ENCODE data around the gene MOB4. TPM values are rescaled to one million over a fixed set of nuclear protein-coding genes. Genes with fewer than 3 reads are reported as not detected.
"Not testable (repeated sequence)": the region's sequence is repeated elsewhere in the genome, so short reads cannot be mapped to it uniquely, and the experiment has no call there.

Gene MOB4
- 10 to 100 TPM; 47.0 to 58.3 (median 57.9) TPM for polyA plus RNA-seq (ENCODE audit: insufficient read length in 3 of 3)

DNA sequence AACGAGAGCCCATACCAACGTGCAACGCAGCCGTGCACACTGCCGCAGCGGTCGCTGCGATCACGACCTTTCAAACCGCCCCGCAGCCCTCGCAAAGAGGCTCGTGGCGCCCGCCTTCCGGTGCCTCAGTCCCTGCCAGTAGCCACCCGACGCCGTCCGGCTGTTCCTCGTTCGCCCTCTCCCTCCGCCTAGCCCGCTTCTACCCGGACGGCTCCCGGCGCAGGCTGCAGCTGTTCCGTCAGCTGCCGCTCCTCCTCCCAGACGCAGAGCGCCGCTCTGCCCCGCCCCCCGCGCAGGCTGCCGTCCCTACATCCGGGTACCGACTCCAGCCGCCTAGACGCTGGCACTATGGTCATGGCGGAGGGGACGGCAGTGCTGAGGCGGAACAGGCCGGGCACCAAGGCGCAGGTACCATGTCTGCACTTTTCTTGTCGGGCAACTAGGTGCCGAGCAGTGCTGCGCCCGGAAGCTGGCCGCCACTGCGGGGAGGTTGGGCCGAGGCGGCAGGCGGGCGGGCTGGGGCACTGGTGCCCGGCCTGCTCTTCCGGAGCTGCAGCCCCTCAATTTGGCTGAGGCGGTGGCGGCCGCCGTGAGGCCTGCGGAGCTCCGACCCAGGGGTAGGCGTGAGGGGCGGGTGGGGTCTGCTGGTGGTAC is at the start of gene MOB4:
TSS of gene MOB4 (plus strand) at position 328 of the 654 bp plus-strand sequence. CDS start at position 349, 21 bp downstream.
- DNase-seq (ENCODE audit: low read depth in 3 of 3, low spot score in 2 of 3), result peak; percentile 83 to 91 (median 87)

DNA sequence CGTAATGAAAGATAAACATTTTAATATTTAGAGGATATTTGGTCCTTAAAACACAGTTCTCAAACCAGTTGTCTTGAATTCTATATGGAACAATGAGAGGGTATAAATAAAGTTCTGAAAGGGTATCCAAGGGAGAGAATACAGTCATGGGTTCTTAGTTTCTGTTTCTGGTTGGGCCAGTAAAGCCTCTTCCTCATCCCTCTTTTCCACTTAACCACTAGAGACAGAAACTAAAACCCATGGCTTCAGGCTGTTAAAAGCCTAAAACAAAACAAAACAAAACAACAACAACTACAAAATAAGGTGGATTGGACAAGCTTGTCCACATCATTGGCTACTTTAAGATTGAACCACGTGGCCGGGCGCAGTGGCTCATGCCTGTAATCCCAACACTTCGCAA is 43.7 kb upstream of the MOB4 start:
- DNase-seq (ENCODE audit: low read depth in 3 of 3, low spot score in 2 of 3), result no peak

DNA sequence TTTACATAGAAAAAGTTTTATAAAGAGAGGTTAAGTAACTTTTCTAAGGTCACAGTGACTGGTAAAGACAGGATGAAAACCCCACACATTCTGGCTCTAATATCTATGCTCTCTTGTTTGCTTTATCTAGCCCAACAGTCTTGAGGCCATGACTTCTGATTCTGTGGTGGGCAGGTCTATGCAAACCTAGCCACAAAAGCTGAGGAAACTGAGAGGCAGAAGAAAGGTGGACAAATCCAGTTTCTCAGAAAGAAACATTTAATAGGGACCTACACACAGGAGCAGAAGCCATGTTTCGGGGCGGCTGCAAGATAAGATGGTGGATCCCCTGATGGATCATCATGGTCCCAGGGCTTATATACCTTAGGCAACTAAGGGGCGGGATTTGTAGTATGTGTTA is 38.1 kb upstream of the MOB4 start:
- DNase-seq (ENCODE audit: low read depth in 3 of 3, low spot score in 2 of 3), result no peak

- no peak for DNase-seq (ENCODE audit: low read depth in 3 of 3, low spot score in 2 of 3)
Observed at GRCh38 chr2:197480165-197481036, 35.5 kb upstream of the MOB4 start.

- DNase-seq (ENCODE audit: low read depth in 3 of 3, low spot score in 2 of 3), result not testable (repeated sequence)
Observed at GRCh38 chr2:197484248-197484647, 31.6 kb upstream of the MOB4 start.

- DNase-seq (ENCODE audit: low read depth in 3 of 3, low spot score in 2 of 3), result no peak
Observed at GRCh38 chr2:197486175-197486574, 29.7 kb upstream of the MOB4 start.

GRCh38 chr2:197487385-197487784 is 28.5 kb upstream of the MOB4 start:
- no peak for DNase-seq (ENCODE audit: low read depth in 3 of 3, low spot score in 2 of 3)

GRCh38 chr2:197495433-197496134 is 20.3 kb upstream of the MOB4 start:
- DNase-seq (ENCODE audit: low read depth in 3 of 3, low spot score in 2 of 3), result no peak

- DNase-seq (ENCODE audit: low read depth in 3 of 3, low spot score in 2 of 3), result no peak
Observed at GRCh38 chr2:197496695-197497094, 19.2 kb upstream of the MOB4 start.

DNA sequence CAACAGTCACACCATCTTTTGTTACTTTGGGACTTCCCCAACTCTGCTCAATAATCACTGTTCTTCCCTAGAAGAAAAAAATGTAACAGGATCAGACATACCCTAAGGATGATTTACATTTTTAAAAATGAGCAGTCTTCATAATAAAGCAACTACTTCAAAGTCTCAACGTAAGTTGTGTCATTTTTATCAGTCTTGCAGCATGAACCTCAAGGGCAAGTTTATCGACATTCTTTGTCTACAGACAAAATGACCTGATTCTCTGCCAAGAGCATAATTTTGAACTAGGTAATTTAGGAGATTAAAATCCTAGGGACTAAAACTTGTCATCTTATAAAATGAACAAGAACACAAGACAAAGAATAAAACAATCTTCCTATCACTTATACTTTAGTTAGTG is 18.5 kb upstream of the MOB4 start:
- no peak for DNase-seq (ENCODE audit: low read depth in 3 of 3, low spot score in 2 of 3)

- no peak for DNase-seq (ENCODE audit: low read depth in 3 of 3, low spot score in 2 of 3)
Observed at GRCh38 chr2:197498235-197498936, 17.5 kb upstream of the MOB4 start.

- DNase-seq (ENCODE audit: low read depth in 3 of 3, low spot score in 2 of 3), result peak; percentile 41 to 50 (median 48)
Observed at GRCh38 chr2:197498937-197499593, 16.8 kb upstream of the MOB4 start.

- peak; percentile 99 to 100 (median 100) for DNase-seq (ENCODE audit: low read depth in 3 of 3, low spot score in 2 of 3)
Observed at GRCh38 chr2:197499594-197500502, 16.0 kb upstream of the MOB4 start, which contains the start of the genes HSPD1 and HSPE1. TSS of gene HSPD1 (minus strand) at chr2:197499840. CDS start at chr2:197498848, 992 bp downstream. TSS of gene HSPE1 (plus strand) at chr2:197500379. CDS start at chr2:197500437, 58 bp downstream.

DNA sequence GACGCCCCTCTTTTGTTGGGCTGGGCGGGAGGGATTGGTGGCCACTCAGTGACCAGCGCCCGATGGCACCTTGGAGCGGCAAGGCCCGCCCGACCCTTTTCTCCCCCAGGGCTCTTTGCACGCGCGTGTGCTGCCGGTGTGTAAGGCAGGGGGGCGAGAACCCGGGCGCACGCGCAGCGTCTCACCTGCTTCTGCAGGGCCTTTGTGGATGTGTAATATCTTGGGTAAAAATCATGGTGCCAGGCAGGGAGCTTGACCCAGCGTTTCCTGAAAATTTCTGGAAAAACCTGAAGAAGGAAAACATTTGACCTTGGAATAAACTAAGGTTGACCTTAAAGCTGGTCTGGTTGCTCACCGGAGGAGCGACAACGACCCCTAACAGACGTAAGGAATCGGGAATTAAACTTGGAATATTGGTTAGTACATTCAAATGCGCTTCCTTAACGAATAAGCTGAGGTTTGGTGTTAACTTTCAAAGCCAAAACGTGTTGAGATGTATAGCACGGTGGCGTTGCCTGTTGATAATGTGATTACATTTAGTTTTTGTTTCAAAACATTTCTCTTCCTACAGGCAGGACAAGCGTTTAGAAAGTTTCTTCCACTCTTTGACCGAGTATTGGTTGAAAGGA is 15.2 kb upstream of the MOB4 start:
- peak in 1 of 3 donors; percentile 24 for DNase-seq (ENCODE audit: low read depth in 3 of 3, low spot score in 2 of 3)

GRCh38 chr2:197502201-197502600 is 13.7 kb upstream of the MOB4 start:
- no peak for DNase-seq (ENCODE audit: low read depth in 3 of 3, low spot score in 2 of 3)

DNA sequence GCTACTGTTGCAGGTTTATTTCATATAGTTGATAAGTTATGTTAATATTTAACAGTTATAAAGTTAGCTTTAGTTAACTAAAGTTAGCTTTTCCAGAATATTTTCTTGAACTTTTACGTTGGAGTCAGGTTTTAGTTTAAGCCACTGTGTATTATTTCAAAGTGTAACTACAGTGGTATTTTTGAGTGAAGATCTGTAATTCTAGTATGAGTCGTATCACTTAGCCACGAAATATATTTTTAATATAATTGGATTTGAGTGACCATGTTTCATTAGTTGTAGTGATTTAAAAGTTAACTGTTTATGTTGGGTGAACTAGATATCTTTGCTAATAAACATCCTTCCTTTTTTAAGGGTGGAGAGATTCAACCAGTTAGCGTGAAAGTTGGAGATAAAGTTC is 13.2 kb upstream of the MOB4 start:
- no peak for DNase-seq (ENCODE audit: low read depth in 3 of 3, low spot score in 2 of 3)

DNA sequence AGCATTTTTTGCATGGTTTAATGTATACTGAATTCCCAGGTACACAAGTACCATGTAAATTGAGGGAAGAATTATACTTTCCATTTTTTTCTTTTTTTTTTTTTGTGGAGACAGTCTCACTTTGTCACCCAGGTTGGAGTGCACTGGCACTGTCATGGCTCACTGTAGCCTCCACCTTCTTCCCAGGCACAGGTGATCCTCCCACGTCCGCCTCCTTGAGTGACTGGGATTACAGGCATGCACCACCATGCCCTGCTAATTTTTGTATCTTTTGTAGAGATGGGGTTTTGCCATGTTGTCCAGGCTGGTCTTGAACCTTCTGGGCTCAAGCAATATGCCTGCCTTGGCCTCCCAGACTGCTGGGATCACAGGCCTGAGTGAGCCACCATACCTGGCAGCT is 11.9 kb upstream of the MOB4 start:
- no peak for DNase-seq (ENCODE audit: low read depth in 3 of 3, low spot score in 2 of 3)

GRCh38 chr2:197504512-197504911 is 11.4 kb upstream of the MOB4 start:
- no peak for DNase-seq (ENCODE audit: low read depth in 3 of 3, low spot score in 2 of 3)
